Adrenal gland (tissue), 12 donors: ENCODE results near the gene SPOCK3. TPM values are rescaled to one million over a fixed set of nuclear protein-coding genes. Genes with fewer than 3 reads are reported as not detected.

Experiments used
- DNase-seq, 7 donors: peaks; one replicate each; pipeline ENCODE4 v3.0.0-alpha.2; 2019 to 2020
- H3K27ac ChIP-seq, 5 donors: fragments of 200-600 bp; sonication (generic) in 4 of 5; 1 replicate in 3 of 5; 2 replicates in 2 of 5; pipeline versions ENCODE4 v1.5.1 to v1.8.0; 2016 to 2020; ENCODE audit warnings: mild to moderate bottlenecking in 1 of 5
- H3K27me3 ChIP-seq: fragments of 200-600 bp; 2 replicates; pipeline ENCODE4 v1.8.0; 2021
- H3K36me3 ChIP-seq, 2 donors: fragments of 200-600 bp; replicated peaks in 1 of 2; 1 replicate in 1 of 2; 2 replicates in 1 of 2; pipeline versions ENCODE4 v1.5.1 to v1.8.0; 2018 to 2022
- H3K4me1 ChIP-seq, 2 donors: fragments of 200-600 bp; replicated peaks in 1 of 2; 1 replicate in 1 of 2; 2 replicates in 1 of 2; pipeline versions ENCODE4 v1.5.1 to v1.8.0; 2018 to 2021
- H3K4me3 ChIP-seq, 4 donors: fragments of 200-600 bp; sonication (generic) in 3 of 4; one replicate each; pipeline ENCODE4 v1.5.1; 2016 to 2018
- H3K9me3 ChIP-seq, 3 donors: fragments of 200-600 bp; sonication (generic) in 1 of 3; replicated peaks in 1 of 3; 1 replicate in 2 of 3; 2 replicates in 1 of 3; pipeline versions ENCODE4 v1.5.1 to v1.8.0; 2016 to 2021
- POLR2A ChIP-seq, 2 donors: fragments of 450-650 bp; IDR thresholded peaks; one replicate each; pipeline ENCODE4 v1.6.1; 2017; ENCODE audit warnings: antibody characterized with exemption in 2 of 2, mild to moderate bottlenecking in 2 of 2, moderate library complexity in 1 of 2
- WGBS, 4 donors: extraction: QIAGEN DNeasy Blood & Tissue Kit in 2 of 4; methylation state at CpG; one replicate each; pipeline versions ENCODE4 v1.1.5 to v1.1.7; 2013 to 2017; 5-methylcytosine and 5-hydroxymethylcytosine counted together
- intact Hi-C, 2 donors: fragments of 100-400 bp; cut with DNase I; formaldehyde crosslinking; loops; one replicate each; pipeline versions ENCODE4 v1.14.1 to v1.15.0; 2022 to 2023
- polyA plus RNA-seq, 3 donors: library from polyadenylated mRNA; stranded (reverse); fragments of 200-250 nt in 2 of 3; fragments of 350-450 nt in 1 of 3; fragmentation: Illumina TruSeq in 1 of 3; extraction: RNeasy Lipid Tissue Mini Kit (QIAGEN cat#74804) in 1 of 3; gene quantifications; one replicate each; pipeline ENCODE4 v1.2.3, GENCODE V29; 2013 to 2014
- total RNA-seq, 9 donors: library from RNA; depleted of rRNA in 4 of 9; stranded (reverse); fragments of >200 nt in 4 of 9; fragments of 120-200 nt in 1 of 9; fragmentation: NEBNext Ultra II Directional in 1 of 9; extraction: Animal tissue kit (Norgen Biotek cat#: 25700) in 1 of 9; gene quantifications; one replicate each; pipeline versions ENCODE4 v1.1.0 to v1.2.4, GENCODE V29; 2013 to 2023
- TF ChIP-seq, protein P1 (sequence below), 6 experiments: fragments of 450-650 bp in 4 of 6; fragments of 200-600 bp in 2 of 6; sonication (generic) in 1 of 6; IDR thresholded peaks; 1 replicate in 5 of 6; 2 replicates in 1 of 6; pipeline versions ENCODE4 v1.5.1 to v1.8.0; 2016 to 2021; ENCODE audit warnings: antibody characterized with exemption in 6 of 6, mild to moderate bottlenecking in 2 of 6, moderate library complexity in 1 of 6
- donor health status: healthy with polysubstance abuse.
- donor health status: Bipolar disorder and iron deficiency.
- donor health status: DM: yes; HTN: yes; CAD: no.
- donor health status: DM: no; HTN: no; CAD: no.
- donor health status: DM: no; HTN: no; CAD: no.
- donor health status: DM: yes; HTN: yes; CAD: no.

The SPOCK3 gene
- total and polyA plus RNA-seq, 12 donors: 0.18 to 30.3 (median 3.0) TPM; not detected in 1

DNA sequence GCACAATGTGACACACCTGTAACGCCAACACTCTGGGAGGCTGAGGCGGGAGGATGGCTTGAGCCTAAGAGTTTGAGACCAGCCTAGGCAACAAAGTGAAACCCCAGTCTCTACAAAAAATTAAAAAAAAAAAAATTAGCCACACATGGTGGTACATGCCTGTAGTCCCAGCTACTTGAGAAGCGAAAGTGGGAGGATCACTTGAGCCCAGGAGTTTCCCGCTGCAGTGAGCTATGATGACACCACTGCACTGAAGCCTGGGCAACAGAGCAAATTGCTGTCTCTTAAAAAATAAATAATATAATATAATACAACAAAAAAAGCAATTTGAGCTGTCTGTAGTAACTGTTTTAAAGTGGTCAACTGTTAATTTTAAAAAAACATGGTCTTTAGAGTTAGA, 13.2 kb downstream of the SPOCK3 start:
- 87 to 95% (median 91%) methylated on average over 4 of the region's 4 CpGs for WGBS, 4 donors

DNA sequence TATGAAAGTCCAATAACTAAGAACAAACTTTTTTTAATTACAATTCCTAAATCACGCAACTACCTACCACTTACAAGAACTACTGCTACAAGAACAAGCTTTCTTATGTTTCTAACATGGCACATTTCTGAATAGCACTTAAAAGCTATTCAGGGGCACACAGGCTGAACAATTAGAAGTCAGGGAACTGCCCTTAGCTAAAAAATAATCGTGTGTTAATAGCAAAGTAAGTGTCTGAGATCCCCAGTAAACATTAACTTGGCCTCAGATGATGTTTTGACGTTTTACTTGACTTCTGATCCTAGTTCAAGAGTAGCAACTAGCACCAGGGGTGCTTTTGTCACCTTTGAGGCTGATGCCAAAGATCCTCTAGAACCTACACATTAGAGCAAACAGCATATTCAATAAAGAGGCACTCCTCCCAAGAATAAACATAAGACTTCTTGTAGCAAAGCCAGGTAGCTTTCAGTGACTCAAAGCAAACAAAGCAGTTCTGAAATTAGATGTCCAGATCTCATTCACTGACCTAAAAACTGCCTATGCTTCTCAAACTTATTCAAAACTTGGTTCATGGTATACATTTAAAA, 16.2 kb downstream of the SPOCK3 start:
- no peak overlapping the region for H3K4me3 ChIP-seq
- WGBS, 4 donors: 59 to 65% (median 60%) methylated on average over 3 of the region's 3 CpGs
- H3K4me1 ChIP-seq: no peaks in the 10 kb centered on the region
- H3K27me3 ChIP-seq: no peaks in the 10 kb centered on the region
- no peak for DNase-seq
- intact Hi-C loops: no loop called here
- TF ChIP-seq, protein P1, sequence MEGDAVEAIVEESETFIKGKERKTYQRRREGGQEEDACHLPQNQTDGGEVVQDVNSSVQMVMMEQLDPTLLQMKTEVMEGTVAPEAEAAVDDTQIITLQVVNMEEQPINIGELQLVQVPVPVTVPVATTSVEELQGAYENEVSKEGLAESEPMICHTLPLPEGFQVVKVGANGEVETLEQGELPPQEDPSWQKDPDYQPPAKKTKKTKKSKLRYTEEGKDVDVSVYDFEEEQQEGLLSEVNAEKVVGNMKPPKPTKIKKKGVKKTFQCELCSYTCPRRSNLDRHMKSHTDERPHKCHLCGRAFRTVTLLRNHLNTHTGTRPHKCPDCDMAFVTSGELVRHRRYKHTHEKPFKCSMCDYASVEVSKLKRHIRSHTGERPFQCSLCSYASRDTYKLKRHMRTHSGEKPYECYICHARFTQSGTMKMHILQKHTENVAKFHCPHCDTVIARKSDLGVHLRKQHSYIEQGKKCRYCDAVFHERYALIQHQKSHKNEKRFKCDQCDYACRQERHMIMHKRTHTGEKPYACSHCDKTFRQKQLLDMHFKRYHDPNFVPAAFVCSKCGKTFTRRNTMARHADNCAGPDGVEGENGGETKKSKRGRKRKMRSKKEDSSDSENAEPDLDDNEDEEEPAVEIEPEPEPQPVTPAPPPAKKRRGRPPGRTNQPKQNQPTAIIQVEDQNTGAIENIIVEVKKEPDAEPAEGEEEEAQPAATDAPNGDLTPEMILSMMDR (IDR thresholded peaks at IDR 0.05): no peak
- TF ChIP-seq POLR2A (IDR thresholded peaks at IDR 0.05): no peak
- H3K9me3 ChIP-seq: peaks cover 0 to 4% (median 0%) of the 10 kb centered on the region in 3 donors
- H3K27ac ChIP-seq: no peak overlapping the region
- H3K36me3 ChIP-seq: no peaks in the 10 kb centered on the region

More for the DNA sequence above, 13.2 kb downstream of the SPOCK3 start:
- Histone ChIP-seq H3K4me1 (no peaks in the 10 kb centered on the region), H3K27me3 (no peaks in the 10 kb centered on the region), H3K36me3 (no peaks in the 10 kb centered on the region), H3K9me3 (peaks cover 0 to 4% (median 0%) of the 10 kb centered on the region in 3 donors), H3K27ac (no peak overlapping the region), H3K4me3 (no peak overlapping the region)
- no peak for TF ChIP-seq POLR2A (IDR thresholded peaks at IDR 0.05)
- DNase-seq: no peak
- intact Hi-C loops: no loop called here

DNA sequence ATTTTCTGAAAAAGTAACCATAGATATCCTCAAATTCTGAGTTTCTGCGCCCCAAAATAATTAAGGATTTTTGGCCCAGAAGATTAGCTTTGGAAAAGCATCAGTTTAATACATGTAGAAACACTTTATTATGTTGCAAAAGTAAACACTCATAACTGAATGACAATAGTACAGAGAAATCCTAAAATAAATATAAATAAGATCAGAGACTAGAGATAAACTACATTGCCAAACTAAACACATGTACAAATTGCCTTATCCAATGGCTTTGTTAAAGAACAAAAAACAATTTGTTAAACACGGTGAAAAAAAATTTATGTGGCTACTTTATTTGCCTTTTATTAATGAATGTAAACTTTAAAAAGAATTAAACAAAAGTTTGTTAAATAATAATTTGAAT, 17.5 kb downstream of the SPOCK3 start:
- intact Hi-C loops: no loop called here
- DNase-seq: no peak
- Histone ChIP-seq H3K27ac (no peak overlapping the region), H3K36me3 (no peaks in the 10 kb centered on the region), H3K27me3 (no peaks in the 10 kb centered on the region), H3K4me3 (no peak overlapping the region), H3K9me3 (peaks cover 0 to 4% (median 0%) of the 10 kb centered on the region in 3 donors), H3K4me1 (no peaks in the 10 kb centered on the region)
- 68 to 86% (median 78%) methylated on average over 2 of the region's 2 CpGs for WGBS, 4 donors
- TF ChIP-seq, protein P1 (IDR thresholded peaks at IDR 0.05): no peak
- no peak for TF ChIP-seq POLR2A (IDR thresholded peaks at IDR 0.05)

DNA sequence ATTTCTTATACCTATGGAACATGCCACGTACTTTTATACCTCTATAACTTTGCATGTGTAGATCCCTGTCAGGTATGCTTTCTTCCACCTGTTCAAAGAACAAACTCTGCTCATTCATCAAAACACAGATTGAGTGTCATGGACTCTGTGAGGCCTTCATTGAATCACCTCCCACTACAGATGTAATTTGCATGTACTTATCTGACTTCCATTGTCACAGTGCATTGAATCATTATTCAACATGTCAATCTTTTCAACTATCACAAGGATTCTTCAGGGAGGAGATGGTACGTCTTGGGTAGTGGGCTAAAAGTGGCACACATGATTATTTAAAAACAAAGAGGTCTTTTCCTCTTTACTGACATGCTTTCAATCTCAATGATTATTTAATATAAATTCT, 24.1 kb downstream of the SPOCK3 start:
- Histone ChIP-seq H3K4me3 (no peak overlapping the region), H3K36me3 (no peaks in the 10 kb centered on the region), H3K4me1 (no peaks in the 10 kb centered on the region), H3K9me3 (no peaks in the 10 kb centered on the region), H3K27me3 (no peaks in the 10 kb centered on the region), H3K27ac (no peak overlapping the region)
- 63 to 73% (median 72%) methylated on average over 2 of the region's 2 CpGs for WGBS, 4 donors
- TF ChIP-seq, protein P1 (IDR thresholded peaks at IDR 0.05): no peak
- no peak for TF ChIP-seq POLR2A (IDR thresholded peaks at IDR 0.05)
- intact Hi-C loops: no loop called here
- no peak for DNase-seq
